HEK293 (cell line): Measurements from ENCODE around the gene CHSY1.

Source experiments
- TCF7L2 ChIP-seq: IDR thresholded peaks from 2 replicates; pipeline ENCODE4 v1.6.1; 2011; ENCODE audit warnings: low read depth, mild to moderate bottlenecking, inconsistent platforms, low read length, moderate library complexity, borderline replicate concordance
- YY1 ChIP-seq: fragments of 450-650 bp; formaldehyde crosslinking; IDR thresholded peaks from 2 replicates; pipeline ENCODE4 v1.5.1; 2018; ENCODE audit warnings: missing biosample characterization, missing genetic modification characterization
- ZBTB1 ChIP-seq: fragments of 450-650 bp; formaldehyde crosslinking; IDR thresholded peaks from 2 replicates; pipeline ENCODE4 v1.5.1; 2016; ENCODE audit warnings: missing biosample characterization, missing genetic modification characterization
- ZNF133 ChIP-seq: fragments of 450-650 bp; formaldehyde crosslinking; IDR thresholded peaks from 2 replicates; pipeline ENCODE4 v1.5.1; 2016; ENCODE audit warnings: missing biosample characterization, missing genetic modification characterization
- ZNF274 ChIP-seq, 2 experiments: fragments of 200-500 bp in 1 of 2; fragments of 450-650 bp in 1 of 2; sonication (Bioruptor generic) in 1 of 2; formaldehyde crosslinking in 1 of 2; IDR thresholded peaks; 2 replicates each; pipeline versions ENCODE4 v1.5.1 to v1.6.1; 2014 to 2016; ENCODE audit warnings: borderline replicate concordance in 1 of 2, inconsistent platforms in 1 of 2, low read length in 1 of 2, missing biosample characterization in 1 of 2, missing genetic modification characterization in 1 of 2
- ZNF391 ChIP-seq: fragments of 450-650 bp; formaldehyde crosslinking; IDR thresholded peaks from 2 replicates; pipeline ENCODE4 v1.5.1; 2016; ENCODE audit warnings: low read depth, missing biosample characterization, missing genetic modification characterization, borderline replicate concordance
- ZNF768 ChIP-seq: fragments of 450-650 bp; formaldehyde crosslinking; IDR thresholded peaks from 2 replicates; pipeline ENCODE4 v1.5.1; 2018; ENCODE audit warnings: missing biosample characterization, mild to moderate bottlenecking, missing genetic modification characterization
- TF ChIP-seq, protein P1 (sequence below): fragments of 450-650 bp; formaldehyde crosslinking; IDR thresholded peaks from 2 replicates; pipeline ENCODE4 v1.5.1; 2016; ENCODE audit warnings: missing biosample characterization, missing genetic modification characterization
- TF ChIP-seq, protein P2 (sequence below): fragments of 450-650 bp; formaldehyde crosslinking; IDR thresholded peaks from 2 replicates; pipeline ENCODE4 v1.5.1; 2016; ENCODE audit warnings: missing biosample characterization, missing genetic modification characterization
- TF ChIP-seq, protein P3 (sequence below): fragments of 450-650 bp; formaldehyde crosslinking; IDR thresholded peaks from 2 replicates; pipeline ENCODE4 v1.5.1; 2016; ENCODE audit warnings: missing biosample characterization, missing genetic modification characterization

DNA sequence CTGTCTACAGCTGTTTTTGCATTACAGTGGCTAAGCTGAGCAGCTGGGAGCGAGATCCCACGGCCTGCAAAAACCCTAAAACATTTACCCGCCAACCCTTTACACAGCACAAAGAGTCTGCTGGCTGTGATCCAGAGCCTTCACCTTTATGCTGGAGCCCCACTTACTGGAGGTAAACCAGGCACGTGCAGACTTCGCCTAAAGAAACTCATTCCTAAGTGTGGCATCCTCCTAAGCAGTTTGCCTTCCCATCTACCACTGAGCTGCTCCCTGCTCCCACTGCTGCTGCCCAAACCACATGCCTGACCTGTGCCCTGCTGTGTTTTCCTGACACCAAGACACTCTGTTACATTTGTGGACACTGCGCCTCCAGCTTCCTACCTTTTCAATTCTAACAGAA, 53.0 kb downstream of the CHSY1 start:
- TF ChIP-seq YY1 (tag by site-specific recombination) = no peak
- TF ChIP-seq, protein P1, sequence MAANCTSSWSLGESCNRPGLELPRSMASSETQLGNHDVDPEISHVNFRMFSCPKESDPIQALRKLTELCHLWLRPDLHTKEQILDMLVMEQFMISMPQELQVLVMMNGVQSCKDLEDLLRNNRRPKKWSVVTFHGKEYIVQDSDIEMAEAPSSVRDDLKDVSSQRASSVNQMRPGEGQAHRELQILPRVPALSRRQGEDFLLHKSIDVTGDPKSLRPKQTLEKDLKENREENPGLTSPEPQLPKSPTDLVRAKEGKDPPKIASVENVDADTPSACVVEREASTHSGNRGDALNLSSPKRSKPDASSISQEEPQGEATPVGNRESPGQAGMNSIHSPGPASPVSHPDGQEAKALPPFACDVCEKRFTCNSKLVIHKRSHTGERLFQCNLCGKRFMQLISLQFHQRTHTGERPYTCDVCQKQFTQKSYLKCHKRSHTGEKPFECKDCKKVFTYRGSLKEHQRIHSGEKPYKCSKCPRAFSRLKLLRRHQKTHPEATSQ (tag by site-specific recombination) = no peak
- no peak for TF ChIP-seq ZNF274 (IDR thresholded peaks at IDR 0.05; ENCODE audit: low read length)
- TF ChIP-seq ZNF274 (tag by site-specific recombination; IDR thresholded peaks at IDR 0.05; ENCODE audit: borderline replicate concordance) = no peak
- TF ChIP-seq, protein P2, sequence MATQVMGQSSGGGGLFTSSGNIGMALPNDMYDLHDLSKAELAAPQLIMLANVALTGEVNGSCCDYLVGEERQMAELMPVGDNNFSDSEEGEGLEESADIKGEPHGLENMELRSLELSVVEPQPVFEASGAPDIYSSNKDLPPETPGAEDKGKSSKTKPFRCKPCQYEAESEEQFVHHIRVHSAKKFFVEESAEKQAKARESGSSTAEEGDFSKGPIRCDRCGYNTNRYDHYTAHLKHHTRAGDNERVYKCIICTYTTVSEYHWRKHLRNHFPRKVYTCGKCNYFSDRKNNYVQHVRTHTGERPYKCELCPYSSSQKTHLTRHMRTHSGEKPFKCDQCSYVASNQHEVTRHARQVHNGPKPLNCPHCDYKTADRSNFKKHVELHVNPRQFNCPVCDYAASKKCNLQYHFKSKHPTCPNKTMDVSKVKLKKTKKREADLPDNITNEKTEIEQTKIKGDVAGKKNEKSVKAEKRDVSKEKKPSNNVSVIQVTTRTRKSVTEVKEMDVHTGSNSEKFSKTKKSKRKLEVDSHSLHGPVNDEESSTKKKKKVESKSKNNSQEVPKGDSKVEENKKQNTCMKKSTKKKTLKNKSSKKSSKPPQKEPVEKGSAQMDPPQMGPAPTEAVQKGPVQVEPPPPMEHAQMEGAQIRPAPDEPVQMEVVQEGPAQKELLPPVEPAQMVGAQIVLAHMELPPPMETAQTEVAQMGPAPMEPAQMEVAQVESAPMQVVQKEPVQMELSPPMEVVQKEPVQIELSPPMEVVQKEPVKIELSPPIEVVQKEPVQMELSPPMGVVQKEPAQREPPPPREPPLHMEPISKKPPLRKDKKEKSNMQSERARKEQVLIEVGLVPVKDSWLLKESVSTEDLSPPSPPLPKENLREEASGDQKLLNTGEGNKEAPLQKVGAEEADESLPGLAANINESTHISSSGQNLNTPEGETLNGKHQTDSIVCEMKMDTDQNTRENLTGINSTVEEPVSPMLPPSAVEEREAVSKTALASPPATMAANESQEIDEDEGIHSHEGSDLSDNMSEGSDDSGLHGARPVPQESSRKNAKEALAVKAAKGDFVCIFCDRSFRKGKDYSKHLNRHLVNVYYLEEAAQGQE = no peak
- TF ChIP-seq, protein P3, sequence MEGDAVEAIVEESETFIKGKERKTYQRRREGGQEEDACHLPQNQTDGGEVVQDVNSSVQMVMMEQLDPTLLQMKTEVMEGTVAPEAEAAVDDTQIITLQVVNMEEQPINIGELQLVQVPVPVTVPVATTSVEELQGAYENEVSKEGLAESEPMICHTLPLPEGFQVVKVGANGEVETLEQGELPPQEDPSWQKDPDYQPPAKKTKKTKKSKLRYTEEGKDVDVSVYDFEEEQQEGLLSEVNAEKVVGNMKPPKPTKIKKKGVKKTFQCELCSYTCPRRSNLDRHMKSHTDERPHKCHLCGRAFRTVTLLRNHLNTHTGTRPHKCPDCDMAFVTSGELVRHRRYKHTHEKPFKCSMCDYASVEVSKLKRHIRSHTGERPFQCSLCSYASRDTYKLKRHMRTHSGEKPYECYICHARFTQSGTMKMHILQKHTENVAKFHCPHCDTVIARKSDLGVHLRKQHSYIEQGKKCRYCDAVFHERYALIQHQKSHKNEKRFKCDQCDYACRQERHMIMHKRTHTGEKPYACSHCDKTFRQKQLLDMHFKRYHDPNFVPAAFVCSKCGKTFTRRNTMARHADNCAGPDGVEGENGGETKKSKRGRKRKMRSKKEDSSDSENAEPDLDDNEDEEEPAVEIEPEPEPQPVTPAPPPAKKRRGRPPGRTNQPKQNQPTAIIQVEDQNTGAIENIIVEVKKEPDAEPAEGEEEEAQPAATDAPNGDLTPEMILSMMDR = no peak
- TF ChIP-seq TCF7L2 = no peak
- no peak for TF ChIP-seq ZBTB1 (tag by site-specific recombination)
- TF ChIP-seq ZNF768 = no peak
- no peak for TF ChIP-seq ZNF133 (tag by site-specific recombination)
- no peak for TF ChIP-seq ZNF391
